Right atrium auricular region (tissue), 2 donors: ENCODE results near the gene MAP7. TPM values are rescaled to one million over a fixed set of nuclear protein-coding genes. Genes with fewer than 3 reads are reported as not detected.

Experiments
- DNase-seq: peaks from one replicate; pipeline ENCODE4 v3.0.0-alpha.2; 2019; ENCODE audit warnings: low spot score
- H3K27ac ChIP-seq, 2 donors: fragments of 200-600 bp; sonication (generic); 1 replicate in 1 of 2; 2 replicates in 1 of 2; pipeline ENCODE4 v1.5.1; 2016 to 2019
- H3K27me3 ChIP-seq, 2 donors: fragments of 200-600 bp; sonication (generic); one replicate each; pipeline versions ENCODE4 v1.5.1 to v1.6.0; 2017 to 2019
- H3K36me3 ChIP-seq: fragments of 200-600 bp; sonication (generic); one replicate; pipeline ENCODE4 v1.5.1; 2016
- H3K4me1 ChIP-seq, 2 donors: fragments of 200-600 bp; sonication (generic); one replicate each; pipeline versions ENCODE4 v1.5.1 to v1.6.0; 2017 to 2019
- H3K4me3 ChIP-seq, 2 donors: fragments of 200-600 bp; sonication (generic); 1 replicate in 1 of 2; 2 replicates in 1 of 2; pipeline ENCODE4 v1.5.1; 2017 to 2019; ENCODE audit warnings: mild to moderate bottlenecking in 1 of 2, moderate library complexity in 1 of 2
- H3K9me3 ChIP-seq, 2 donors: fragments of 200-600 bp; sonication (generic); one replicate each; pipeline ENCODE4 v1.5.1; 2019
- CTCF ChIP-seq, 2 donors: fragments of 200-600 bp; sonication (generic); IDR thresholded peaks; one replicate each; pipeline ENCODE4 v1.5.1; 2019; ENCODE audit warnings: antibody characterized with exemption in 2 of 2
- total RNA-seq, 2 donors: library from RNA; depleted of rRNA; stranded (reverse); fragments of >200 nt; gene quantifications; one replicate each; pipeline ENCODE4 v1.1.0, GENCODE V29; 2016

Gene MAP7
- total RNA-seq, 2 donors from 2014 or later: 1.0 to 1.3 TPM

DNA sequence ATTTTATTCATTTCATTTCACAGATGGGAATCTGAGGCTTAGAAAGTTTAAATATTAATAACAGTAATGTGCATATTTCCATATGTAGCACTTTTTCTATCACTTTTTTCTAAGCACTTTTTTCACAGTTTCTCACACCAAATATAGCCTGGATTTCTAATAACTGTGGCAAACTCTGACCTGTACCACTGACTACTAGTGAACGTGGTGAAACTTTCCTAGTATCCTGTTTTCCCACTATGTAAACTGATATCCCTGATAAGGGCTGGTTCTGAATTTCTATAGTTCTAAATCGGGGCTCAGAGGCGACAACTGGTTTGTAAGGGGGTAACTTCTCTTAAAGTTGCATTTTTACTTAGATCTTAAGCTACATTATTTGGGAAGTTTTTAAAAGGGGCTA lies 32.6 kb downstream of the MAP7 start:
- Histone ChIP-seq H3K4me3 (no peak overlapping the region), H3K36me3 (no peaks in the 10 kb centered on the region), H3K4me1 (no peaks in the 10 kb centered on the region), H3K27me3 (no peaks in the 10 kb centered on the region), H3K9me3 (no peaks in the 10 kb centered on the region), H3K27ac (no peak overlapping the region)
- no peak for TF ChIP-seq CTCF (IDR thresholded peaks at IDR 0.05)
- no peak for DNase-seq

GRCh38 chr6:136517002-136517401 lies 33.2 kb downstream of the MAP7 start:
- H3K9me3 ChIP-seq: no peaks in the 10 kb centered on the region
- H3K4me1 ChIP-seq: no peaks in the 10 kb centered on the region
- no peak for TF ChIP-seq CTCF (IDR thresholded peaks at IDR 0.05)
- no peak for DNase-seq
- no peak overlapping the region for H3K4me3 ChIP-seq
- no peak overlapping the region for H3K27ac ChIP-seq
- no peaks in the 10 kb centered on the region for H3K36me3 ChIP-seq
- no peaks in the 10 kb centered on the region for H3K27me3 ChIP-seq

- no peaks in the 10 kb centered on the region for H3K27me3 ChIP-seq
- TF ChIP-seq CTCF (IDR thresholded peaks at IDR 0.05): no peak
- no peak overlapping the region for H3K27ac ChIP-seq
- no peak overlapping the region for H3K4me3 ChIP-seq
- no peak for DNase-seq
- H3K36me3 ChIP-seq: no peaks in the 10 kb centered on the region
- H3K4me1 ChIP-seq: no peaks in the 10 kb centered on the region
- no peaks in the 10 kb centered on the region for H3K9me3 ChIP-seq
These were observed 35.6 kb downstream of the MAP7 start for GRCh38 chr6:136514591-136514990.

GRCh38 chr6:136511926-136512325 lies 38.3 kb downstream of the MAP7 start:
- Histone ChIP-seq H3K4me3 (no peak overlapping the region), H3K27me3 (no peaks in the 10 kb centered on the region), H3K36me3 (no peaks in the 10 kb centered on the region), H3K27ac (no peak overlapping the region), H3K9me3 (no peaks in the 10 kb centered on the region), H3K4me1 (no peaks in the 10 kb centered on the region)
- TF ChIP-seq CTCF (IDR thresholded peaks at IDR 0.05): no peak
- DNase-seq: no peak

GRCh38 chr6:136511397-136511796 lies 38.8 kb downstream of the MAP7 start:
- no peaks in the 10 kb centered on the region for H3K27me3 ChIP-seq
- no peak overlapping the region for H3K4me3 ChIP-seq
- TF ChIP-seq CTCF (IDR thresholded peaks at IDR 0.05): no peak
- no peak overlapping the region for H3K27ac ChIP-seq
- no peaks in the 10 kb centered on the region for H3K36me3 ChIP-seq
- no peak for DNase-seq
- H3K4me1 ChIP-seq: no peaks in the 10 kb centered on the region
- H3K9me3 ChIP-seq: no peaks in the 10 kb centered on the region

DNA sequence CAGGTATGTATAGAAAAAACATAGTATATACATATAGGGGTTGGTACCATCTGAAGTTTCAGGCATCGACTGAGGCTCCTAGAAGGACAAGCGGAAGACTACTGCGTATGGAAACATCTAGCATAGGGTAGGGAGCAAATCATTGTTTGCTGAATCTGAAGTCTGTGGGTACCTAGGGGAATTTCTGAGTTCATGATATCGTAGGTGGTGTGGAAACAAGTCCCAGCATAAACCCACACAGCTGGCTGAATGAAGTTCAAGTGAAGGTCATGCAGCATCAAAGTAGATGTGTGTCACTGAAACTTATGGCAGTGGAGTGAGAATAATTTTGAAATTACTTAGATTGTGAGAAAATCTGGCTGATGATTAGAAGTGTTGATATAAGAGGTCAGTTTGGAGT lies 39.4 kb downstream of the MAP7 start:
- no peak for DNase-seq

More for the DNA sequence above, 39.4 kb downstream of the MAP7 start:
- no peak for TF ChIP-seq CTCF (IDR thresholded peaks at IDR 0.05)
- Histone ChIP-seq H3K36me3 (no peaks in the 10 kb centered on the region), H3K4me1 (no peaks in the 10 kb centered on the region), H3K4me3 (no peak overlapping the region), H3K9me3 (no peaks in the 10 kb centered on the region), H3K27ac (no peak overlapping the region), H3K27me3 (no peaks in the 10 kb centered on the region)
